Activated naive CD4-positive, alpha-beta T cell treated with Interleukin-2 at 50 U/mL for 16 hours (primary cell): Measurements from ENCODE around the gene ACOT12.
"Not testable (repeated sequence)": the region's sequence is repeated elsewhere in the genome, so short reads cannot be mapped to it uniquely, and the experiment has no call there.

Experiments used
- DNase-seq: peaks from one replicate; pipeline ENCODE4 v3.0.0-alpha.2; 2020

ACOT12 gene

DNA sequence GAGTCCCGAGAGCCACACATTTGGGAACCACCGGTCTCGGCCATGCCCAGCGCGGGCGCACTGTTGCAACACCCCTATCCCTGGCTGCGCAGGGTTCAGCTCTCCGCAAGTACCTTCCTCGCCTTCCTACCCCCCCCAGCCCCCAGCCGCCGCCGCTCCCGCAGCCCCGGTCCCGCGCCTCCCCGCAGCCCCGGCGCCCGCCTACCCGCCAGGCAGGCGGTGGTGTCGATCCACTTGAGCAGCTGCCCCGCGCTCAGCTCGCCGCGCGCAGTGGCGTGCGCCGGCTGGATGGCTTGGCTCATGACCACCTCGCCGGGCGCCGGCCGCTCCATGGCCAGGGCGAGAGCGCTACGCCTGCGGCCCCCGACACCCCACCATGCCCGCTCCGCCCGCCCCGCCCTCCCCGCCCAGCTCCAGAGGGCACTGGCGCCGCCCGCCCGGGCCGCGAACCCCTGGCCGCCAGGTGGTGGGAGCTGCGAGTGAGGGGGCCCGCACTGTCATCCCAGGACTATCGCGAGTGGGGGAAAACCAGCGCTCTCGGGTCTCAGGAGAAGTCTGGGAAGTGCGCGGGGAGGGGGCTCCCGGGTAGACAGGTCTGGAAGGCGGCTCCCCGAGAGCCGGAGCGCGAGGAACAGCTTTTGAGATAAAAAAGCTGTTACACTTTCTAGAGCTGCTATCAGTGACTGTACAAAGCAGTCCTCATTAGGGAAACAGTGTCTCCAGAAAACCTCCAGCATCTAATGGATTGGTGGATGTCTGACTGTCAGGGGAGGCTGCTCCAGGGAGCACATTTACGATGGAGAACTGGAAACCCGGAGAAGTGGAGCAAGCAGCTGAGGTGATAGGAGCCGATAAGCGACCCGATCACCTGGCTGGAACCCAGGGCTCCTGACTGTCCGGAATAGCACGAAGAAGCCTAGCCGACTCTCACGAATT, at the start of gene ACOT12:
Gene ACOT12 (minus strand): TSS at position 352 of the 936 bp plus-strand sequence. CDS start 20 bp downstream, at position 332.
- no peak for DNase-seq

DNA sequence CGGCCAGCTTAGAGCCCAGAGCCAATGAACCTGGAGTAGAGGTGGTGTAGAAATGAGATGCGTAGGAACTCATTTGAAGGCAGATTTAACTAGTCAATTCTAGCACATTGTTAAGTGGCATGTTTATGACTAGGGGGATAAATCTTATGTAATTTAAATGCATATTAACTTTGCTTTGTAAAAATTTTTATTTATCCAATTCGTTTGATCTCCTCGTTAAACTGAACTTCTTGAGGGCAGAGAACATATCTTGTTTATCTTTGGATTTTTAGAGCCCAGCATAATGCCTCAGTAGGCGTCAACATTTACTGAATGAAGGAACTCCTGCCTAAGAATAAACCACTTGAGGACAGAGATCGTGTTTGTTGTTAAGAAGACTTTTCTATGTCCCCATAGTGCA, 41.1 kb upstream of the ACOT12 start:
- no peak for DNase-seq

DNA sequence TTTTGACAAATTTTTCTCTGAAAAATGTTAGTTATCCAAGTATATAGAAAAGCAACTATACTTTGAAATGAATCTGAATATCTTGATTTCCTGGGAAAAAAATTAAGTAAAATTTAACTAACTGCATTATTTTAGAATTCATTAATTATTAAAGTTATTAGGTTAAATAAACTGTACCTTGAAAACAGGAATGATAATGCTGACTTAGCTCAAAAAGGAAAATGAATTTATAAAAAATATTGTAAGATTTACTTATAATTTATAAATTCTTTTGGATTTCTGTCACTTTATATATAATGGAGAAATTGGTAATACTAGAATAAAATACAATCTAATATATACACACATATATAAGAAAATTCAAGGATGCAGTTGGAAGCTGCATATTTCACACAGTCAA, 36.1 kb upstream of the ACOT12 start:
- DNase-seq, result no peak

DNA sequence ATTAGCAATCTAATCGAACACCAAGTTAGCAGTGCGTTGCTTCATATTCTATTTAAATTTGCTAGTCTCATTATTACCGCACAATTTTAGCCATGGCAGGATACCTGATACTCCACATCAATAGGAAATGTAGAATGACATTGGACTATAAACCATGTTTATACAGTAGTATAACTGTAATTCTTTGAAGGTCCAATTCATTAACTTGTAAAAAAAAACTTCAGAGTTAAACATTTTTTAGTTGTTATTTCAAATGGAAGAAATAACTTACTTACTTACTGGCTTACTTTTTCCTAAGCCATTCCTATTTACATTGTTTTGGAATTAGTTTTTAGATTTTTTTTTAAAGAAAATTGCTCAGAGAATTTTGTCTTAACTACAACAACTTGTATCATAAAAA, 35.4 kb upstream of the ACOT12 start:
- DNase-seq, result no peak

DNA sequence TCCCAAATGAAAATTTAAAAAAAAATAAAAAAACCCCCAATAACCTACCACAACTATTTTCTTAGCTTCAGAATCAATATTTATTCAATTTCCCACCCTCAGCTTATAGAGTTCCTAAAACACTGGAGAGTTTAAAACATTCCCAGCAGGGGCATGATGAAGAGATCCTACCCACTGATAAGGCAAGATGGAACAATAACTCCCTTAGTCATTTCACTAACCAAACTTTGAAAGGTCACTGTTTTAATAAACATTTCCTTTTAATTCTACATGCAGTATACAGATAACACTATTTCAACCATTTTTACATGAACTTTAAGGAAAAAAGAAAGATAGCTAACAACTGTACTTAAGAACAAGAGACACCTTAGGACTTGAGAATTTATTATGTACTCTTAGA, 34.9 kb upstream of the ACOT12 start:
- no peak for DNase-seq

DNA sequence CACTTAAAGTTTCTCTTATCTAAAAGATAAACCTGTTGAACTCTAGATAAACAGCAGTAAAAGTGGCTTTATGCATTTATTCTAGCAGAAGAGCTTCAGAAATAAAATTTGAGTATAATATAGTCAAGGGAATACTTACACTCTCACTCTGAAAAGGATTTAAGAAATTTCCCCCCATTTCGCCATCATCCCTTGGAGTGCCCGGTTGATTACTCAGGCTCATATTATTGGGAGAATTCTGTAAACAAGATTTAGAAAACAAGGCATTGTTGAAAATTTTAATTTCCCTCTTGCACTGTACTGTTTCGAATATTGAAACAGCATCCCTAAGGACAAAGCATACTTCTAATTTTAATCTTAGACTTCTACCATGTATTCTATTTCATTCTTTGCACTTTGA, 34.5 kb upstream of the ACOT12 start:
- no peak for DNase-seq

DNA sequence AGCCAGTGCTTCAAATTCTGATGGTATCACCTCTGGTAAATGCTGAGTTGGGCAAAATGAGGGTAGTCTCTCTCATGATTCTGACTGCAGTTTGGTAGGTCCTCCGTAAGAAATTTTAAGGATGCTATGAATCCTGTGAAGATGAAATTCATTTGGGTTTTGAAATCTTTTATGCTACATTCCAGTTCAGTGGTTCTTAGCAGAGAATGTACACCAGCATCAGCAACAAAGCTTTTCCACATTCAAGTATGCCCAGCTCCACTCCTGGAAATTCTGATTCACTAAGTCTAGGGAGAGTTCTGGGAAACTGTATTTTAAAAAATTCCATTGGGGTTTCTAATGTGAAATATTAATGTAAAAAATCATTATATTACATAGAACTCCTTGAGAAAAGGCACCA, 33.6 kb upstream of the ACOT12 start:
- no peak for DNase-seq

DNA sequence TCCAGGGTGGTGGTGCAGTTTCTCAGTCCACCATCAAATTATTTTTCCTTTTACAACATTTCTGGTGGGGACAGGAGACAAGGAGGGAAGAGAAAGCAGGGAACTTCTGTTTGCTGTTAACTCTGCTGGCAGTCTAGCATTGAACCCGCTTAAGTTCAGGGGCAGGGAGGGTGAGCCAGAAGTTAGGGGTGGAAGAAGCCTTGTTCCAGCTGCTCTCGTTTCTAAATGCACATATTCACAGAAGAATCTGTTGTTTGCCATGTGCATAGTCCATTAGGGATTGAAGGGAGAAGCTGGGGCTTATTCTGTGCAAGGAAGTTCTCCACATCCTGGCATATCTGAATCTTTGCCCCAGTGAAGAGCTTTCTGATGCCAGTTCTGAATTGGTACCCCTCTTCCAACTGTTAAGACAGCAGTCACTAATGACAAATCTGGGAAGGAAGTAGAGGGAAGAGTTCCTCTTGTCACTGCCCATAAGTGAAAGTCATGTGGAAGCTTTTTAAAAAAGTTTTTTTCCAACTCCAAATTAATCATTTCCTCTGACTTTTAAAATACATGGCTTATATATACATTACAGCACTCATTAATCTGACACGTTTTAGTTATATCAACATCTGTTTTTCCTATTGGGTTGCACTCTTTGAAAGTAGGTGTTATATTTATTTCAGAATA, 32.6 kb upstream of the ACOT12 start:
- no peak for DNase-seq

DNA sequence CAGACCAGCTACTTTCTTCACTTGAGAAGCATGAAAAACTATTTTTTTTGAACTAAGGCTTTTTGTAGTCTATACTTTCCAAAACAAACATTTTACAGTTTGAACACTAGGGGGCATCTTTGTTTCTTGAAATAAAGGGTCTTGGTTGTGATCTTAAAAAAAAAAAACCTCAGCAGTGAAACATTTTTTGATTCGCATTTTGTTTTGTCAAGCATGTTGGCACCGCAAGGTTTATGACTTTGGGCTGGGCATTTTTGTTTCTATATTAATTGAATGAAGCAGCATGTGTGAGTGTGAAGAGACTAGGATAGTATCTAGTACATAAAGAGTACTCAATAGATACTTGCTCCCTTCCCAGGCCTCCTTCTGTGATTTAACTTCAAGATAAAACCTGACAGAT, 31.6 kb upstream of the ACOT12 start:
- no peak for DNase-seq

DNA sequence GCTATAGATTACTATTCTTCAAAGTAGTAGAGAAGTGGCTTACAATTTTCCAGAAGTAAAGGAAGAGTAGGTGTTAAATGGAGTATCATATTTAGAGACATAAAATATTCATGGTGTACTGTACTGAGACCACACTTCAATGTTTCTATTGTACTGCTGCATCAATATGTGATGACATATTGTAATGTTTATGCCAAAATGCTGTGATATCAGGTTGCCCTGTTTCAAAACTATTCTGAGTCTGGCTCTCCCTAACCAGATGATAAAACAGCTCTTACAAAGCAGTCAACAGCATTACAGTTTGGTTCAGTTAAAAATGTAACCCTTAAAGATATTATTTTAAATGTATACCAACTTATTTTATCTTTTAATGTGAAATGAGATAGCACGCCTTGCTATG, 30.8 kb upstream of the ACOT12 start:
- DNase-seq, result no peak

DNA sequence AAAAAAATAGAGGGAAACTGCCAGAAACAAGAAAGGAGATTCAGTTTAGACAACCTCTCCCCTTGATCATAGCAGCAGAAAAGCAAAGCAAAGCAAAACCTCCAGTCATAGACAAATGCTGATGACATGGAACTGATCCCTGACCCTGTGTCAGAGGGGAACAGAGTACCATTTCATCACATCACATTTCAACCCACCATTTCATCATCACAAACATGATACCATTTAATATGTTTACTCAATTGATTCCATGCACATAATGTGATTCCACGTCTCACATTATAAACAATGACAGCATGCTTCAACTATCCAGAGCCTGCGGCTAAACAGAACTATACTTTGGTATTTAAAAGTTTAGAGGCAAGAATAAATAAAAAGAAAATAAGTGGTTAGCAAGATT, 28.7 kb upstream of the ACOT12 start:
- no peak for DNase-seq

DNA sequence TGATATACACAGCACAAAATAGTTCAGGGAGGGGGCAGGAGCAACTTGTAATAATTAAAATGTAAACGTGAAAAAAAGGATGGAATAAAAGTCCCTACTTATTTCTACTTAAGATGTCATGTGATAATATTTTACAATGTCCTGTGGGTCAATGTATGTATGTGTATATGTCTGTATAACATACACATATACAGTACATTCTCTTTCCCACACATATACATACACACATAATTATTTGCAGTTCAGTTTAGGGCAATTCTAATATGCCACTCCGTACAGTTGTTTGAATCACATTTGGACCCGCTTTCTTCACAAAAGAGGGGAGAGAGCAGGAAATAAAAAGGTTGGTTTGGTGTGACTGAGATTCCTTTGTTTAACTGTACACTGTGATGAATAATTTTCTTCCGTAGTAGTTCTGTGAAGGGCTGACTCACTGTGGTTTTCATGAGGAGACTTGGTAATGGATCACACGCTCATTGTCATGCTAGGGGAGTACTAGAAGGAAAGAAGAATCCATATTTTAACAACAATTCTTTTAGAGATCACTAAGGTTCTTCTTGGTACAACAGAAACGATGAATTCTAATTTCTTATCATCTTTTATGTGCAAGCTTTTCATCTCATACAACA, 26.2 kb upstream of the ACOT12 start:
- no peak for DNase-seq

DNA sequence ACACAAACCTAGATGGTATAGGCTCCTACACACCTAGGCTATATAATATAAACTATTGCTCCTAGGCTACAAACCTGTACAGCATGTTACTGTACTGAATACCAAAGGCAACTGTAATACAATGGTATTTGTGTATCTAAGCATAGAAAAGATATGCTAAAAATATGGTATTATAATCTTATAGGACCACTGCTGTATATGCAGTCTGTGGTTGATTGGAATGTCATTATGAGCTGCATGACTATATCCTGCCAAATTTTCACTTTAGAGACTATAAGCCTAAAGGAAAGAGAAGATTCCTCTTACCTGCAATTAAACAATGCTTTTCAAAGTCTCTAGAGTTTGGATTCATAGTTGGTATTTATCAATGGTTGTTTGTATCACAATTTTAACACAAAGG, 24.7 kb upstream of the ACOT12 start:
- DNase-seq, result no peak

DNA sequence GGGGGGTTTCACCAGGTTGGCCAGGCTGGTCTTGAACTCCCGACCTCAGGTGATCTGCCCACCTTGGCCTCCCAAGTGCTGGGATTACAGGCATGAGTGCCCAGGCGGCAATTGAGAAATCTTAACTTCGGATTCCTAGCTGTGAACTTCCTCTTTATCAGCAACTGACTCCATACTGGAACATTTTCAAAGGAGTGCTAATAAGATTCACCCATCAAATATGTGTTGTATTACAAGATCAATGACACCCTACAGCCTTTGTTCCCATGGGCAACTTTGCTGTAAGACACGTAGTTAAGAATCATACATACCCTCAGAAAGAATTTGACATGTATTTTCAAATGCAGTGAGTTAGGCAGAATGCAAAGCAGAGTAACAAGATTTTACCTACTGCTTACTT, 23.1 kb upstream of the ACOT12 start:
- no peak for DNase-seq

DNA sequence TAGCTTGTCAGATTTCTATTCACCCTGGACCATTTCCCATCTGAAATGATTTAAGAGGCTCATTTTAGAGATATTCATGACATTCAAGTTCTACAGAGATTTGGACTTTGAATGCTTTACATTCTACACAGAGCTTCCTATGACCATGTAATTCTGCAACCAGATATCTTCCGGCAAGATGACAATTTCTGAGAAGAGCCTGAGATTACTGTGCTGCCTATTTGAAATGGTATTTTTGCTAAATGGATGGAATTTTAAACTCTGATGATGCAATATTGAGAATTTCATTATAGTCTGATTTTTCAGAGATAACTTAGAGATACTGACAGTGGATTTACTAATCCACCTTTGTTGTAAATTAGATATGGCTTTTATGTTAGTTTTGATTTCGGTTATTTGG, 16.0 kb upstream of the ACOT12 start:
- no peak for DNase-seq

DNA sequence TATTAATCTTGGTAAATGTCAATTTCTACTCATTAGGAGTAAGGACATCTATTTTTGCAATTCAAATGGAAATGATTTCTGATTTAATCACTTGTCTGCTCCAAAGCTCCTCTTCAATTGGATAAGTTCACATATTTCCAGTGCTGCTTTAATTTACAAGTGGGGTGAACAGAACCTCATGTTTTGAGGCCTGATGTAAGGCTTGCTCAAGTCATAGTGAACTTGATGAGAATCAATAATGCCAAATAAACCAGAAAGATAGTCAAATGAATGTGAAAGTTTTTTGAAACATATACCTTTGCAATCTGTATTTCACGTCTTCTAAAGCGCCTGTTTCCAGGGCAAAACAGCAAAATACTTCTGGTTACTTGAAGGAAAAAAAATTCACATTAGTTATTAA, 15.4 kb upstream of the ACOT12 start:
- no peak for DNase-seq

DNA sequence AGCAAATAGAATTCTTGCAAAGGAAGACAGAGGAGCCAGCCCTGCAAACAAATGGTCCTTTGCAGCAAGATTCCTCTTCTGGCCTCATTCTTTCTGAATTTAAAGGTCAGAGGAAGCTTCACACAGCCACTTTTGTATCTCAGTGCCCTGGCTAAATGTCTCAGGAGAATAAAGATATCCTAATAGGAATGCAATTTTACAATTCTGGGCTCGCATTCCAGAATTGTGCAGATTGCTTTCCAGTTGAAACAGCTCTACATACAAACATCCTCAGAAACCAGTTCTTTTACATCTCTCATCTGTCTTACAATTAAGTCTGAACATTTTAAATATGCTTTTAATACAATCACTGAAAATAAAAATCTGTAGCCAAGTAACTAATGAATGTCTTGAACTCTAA, 14.6 kb upstream of the ACOT12 start:
- no peak for DNase-seq

DNA sequence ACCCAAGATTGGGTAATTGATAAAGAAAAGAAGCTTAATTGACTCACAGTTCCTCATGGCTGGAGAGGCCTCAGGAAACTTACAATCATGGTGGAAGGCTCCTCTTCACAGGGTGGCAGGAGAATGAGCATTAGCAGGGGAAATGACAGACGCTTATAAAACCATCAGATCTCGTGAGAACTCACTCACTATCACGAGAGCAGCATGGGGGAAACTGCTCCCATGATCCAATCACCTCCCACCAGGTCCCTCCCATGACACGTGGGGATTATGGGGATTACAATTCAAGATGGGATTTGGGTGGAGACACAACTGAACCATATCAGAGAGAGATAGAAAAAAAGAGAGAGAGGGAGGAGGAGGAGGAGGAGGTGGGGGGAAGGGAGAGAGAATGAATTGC, 13.9 kb upstream of the ACOT12 start:
- not testable (repeated sequence) for DNase-seq

DNA sequence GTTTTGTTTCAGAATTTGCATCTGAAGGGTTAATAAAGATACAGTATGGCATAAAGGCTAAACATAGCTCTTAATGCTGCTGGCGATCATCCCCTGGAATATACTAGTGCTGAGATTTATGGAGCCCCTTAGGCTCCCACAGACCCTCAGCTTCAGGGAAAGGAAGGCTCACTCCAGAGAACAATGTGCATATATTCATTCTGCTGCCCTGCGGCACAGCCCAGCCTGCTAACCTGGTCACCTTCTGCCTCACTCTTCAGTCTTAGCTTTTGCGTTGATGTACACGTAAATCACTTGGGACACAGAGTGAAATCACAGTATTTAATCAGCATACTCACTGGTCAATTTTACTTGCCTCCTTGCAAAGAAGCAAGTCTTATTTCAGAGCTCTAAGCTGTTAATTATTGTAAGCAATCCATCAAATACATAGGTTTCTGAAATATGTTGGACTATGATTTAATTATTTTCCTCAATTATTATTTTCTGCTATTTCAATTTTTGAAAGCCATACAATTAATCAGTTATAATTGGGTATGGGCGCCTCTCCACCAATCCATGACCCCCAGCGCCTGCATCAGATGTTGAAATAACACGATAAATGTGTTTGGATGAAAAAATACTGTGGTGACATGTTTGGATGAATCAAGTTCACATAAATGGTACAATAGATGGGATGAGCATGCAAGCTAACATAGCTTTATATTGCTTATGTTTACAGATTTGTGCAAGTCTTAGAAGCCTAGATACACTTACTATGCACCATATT, 11.4 kb upstream of the ACOT12 start:
- DNase-seq, result no peak

DNA sequence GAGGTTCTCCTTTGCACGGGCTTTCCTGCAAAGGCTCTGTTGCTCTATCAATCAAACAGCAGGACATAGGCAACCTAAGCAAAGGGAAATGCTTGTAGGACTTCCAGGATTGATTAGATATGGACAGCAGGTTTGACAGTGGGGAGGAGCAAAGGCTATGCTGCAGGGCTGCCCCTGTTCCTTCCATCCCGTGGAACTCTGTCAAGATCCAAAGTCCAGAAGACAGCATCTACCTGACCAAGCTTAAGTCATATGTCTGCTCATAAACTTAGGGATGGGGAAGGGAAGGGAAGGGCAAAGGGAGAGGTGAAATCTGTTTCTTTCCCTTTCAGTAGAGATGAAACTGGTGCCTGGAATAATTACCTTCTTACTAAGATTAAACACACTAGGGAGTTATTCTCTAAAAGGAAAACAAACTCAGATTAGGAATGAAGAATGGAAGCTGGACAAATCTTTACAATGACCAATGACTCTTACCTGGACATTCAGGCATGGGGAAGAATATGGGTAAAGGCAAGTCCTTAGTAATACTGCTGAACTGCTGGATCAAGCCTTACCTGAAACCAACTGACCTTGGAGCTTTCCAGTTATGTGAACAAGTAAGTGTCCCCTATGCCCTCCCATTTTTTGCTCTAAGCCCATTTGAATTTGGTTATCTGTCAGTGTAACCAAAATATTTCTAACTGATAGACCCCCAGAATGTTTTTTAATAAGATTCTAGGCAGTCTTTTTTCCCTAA, 8.4 kb upstream of the ACOT12 start:
- no peak for DNase-seq

DNA sequence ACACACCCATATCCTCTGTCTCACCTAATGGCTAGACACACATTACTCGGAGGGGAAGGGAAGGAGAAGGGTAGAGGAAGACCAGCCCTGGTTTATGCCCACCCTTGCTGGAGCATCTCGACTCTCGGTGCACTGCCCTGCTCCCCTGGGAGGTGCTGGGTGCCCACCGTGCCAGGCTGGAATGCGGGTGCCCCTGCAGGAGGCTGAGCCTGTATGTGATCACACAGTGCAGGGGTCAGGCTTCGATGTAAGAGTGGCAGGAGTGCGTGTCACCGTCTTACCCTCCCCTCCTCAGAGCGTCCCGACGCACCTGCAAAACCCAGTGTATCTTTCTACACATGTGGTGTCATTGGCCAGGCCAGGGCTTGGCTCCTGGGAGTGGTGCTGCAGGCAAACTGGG, 7.3 kb upstream of the ACOT12 start:
- no peak for DNase-seq

DNA sequence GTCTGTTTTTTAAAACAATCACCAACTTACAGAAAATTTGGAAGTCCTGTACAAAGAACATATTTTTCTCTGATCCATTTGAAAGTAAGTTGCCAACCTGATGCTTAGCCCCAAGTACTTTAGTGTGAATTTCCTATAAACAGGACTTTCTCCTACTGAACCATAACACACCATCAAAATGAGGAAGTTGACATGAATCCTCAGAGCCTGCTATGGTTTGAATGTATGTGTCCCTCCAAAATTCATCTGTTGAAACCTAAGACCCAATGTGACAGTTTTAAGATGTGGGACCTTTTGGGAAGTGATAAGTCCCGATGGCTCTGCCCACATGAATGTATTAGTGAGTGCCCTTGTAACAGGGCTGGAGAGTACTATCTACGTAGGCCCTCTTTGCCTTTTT, 6.4 kb upstream of the ACOT12 start:
- no peak for DNase-seq

DNA sequence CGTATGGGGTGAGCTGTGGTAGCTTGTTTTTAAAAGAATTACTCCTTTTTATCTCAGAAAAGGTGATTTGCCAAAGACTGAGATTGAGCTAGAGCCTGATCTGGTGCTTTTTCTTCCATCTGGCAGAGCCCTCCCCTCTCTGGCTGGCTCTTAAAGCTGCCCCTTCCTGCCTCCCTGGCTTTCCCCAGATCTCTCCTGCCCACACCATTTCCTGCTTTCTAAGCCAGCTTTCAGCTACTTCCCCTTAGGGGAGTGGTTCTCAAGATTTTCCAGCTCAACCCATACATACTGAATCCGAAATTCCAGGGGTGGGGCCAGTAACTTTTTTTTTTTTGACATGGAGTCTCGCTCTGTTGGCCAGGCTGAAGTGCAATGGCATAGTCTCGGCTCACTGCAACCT, 4.8 kb upstream of the ACOT12 start:
- DNase-seq, result no peak
